Measurements from ENCODE around the gene CDKN2AIPNL.

- TF ChIP-seq CTCF (IDR thresholded peaks at IDR 0.05): no peak
- TF ChIP-seq POLR2A (IDR thresholded peaks at IDR 0.05): no peak
Measured at GRCh38 chr5:134392301-134392700, 19.4 kb downstream of the CDKN2AIPNL start.
